Stimulated activated CD8-positive, alpha-beta memory T cell treated with anti-CD3 and anti-CD28 coated beads, Interleukin-4, amount 100 ng/mL, for 24 hours (primary cell): Measurements from ENCODE around the gene PLEKHM3.

Experiments
- DNase-seq: peaks from one replicate; pipeline ENCODE4 v3.0.0-alpha.2; 2020; ENCODE audit warnings: low read depth

PLEKHM3 gene

GRCh38 chr2:207891086-207891844, 134.1 kb downstream of the PLEKHM3 start:
- DNase-seq, result no peak

GRCh38 chr2:207887500-207887899, 137.8 kb downstream of the PLEKHM3 start:
- DNase-seq, result no peak

- no peak for DNase-seq
Observed at GRCh38 chr2:207885010-207885409, 140.3 kb downstream of the PLEKHM3 start.

GRCh38 chr2:207884127-207884526, 141.2 kb downstream of the PLEKHM3 start:
- DNase-seq, result no peak

- no peak for DNase-seq
Observed at GRCh38 chr2:207883002-207883780, 142.1 kb downstream of the PLEKHM3 start.

GRCh38 chr2:207881902-207882301, 143.4 kb downstream of the PLEKHM3 start:
- no peak for DNase-seq

GRCh38 chr2:207879536-207879935, 145.8 kb downstream of the PLEKHM3 start:
- DNase-seq, result no peak

GRCh38 chr2:207876842-207877535, 148.3 kb downstream of the PLEKHM3 start:
- no peak for DNase-seq

GRCh38 chr2:207875473-207876212, 149.7 kb downstream of the PLEKHM3 start:
- no peak for DNase-seq

GRCh38 chr2:207873794-207874193, 151.5 kb downstream of the PLEKHM3 start:
- DNase-seq, result no peak

- no peak for DNase-seq
Observed at GRCh38 chr2:207871911-207872310, 153.4 kb downstream of the PLEKHM3 start.

GRCh38 chr2:207871506-207871905, 153.8 kb downstream of the PLEKHM3 start:
- no peak for DNase-seq

- no peak for DNase-seq
Observed at GRCh38 chr2:207870814-207871213, 154.5 kb downstream of the PLEKHM3 start.

GRCh38 chr2:207869784-207870778, 155.2 kb downstream of the PLEKHM3 start:
- no peak for DNase-seq

GRCh38 chr2:207868855-207869596, 156.3 kb downstream of the PLEKHM3 start:
- DNase-seq, result no peak

GRCh38 chr2:207867905-207868304, 157.4 kb downstream of the PLEKHM3 start:
- no peak for DNase-seq

- no peak for DNase-seq
Observed at GRCh38 chr2:207867056-207867455, 158.3 kb downstream of the PLEKHM3 start.

GRCh38 chr2:207865210-207865609, 160.1 kb downstream of the PLEKHM3 start:
- DNase-seq, result no peak

- DNase-seq, result no peak
Observed at GRCh38 chr2:207863345-207863744, 162.0 kb downstream of the PLEKHM3 start.

GRCh38 chr2:207861789-207862188, 163.5 kb downstream of the PLEKHM3 start:
- DNase-seq, result no peak
